ENCODE measurements around the gene FAM53A.

GRCh38 chr4:1621526-1621925, 62.6 kb downstream of the FAM53A start:
- TF ChIP-seq CTCF (conservative IDR thresholded peaks at IDR 0.05 in 1 of 2, IDR thresholded peaks at IDR 0.05 in 1 of 2; ENCODE audit: low read depth in 1 of 2, low read length in 2 of 2), result no peak
- TF ChIP-seq EZH2 (IDR thresholded peaks at IDR 0.05; ENCODE audit: low read length, missing control alignments), result no peak

All from fibroblast of lung (primary cell).